Measurements from ENCODE around the gene STXBP1. TPM values are rescaled to one million over a fixed set of nuclear protein-coding genes. Genes with fewer than 3 reads are reported as not detected.

STXBP1 gene
- total and polyA plus RNA-seq, 9 of the 15 experiments (the other 6 are each of a cell fraction or from before 2014, with no cell fraction given), result 4.6 to 35.1 (median 9.7) TPM

GRCh38 chr9:127734747-127735529 lies 122.9 kb downstream of the STXBP1 start, which contains the start of gene TOR2A (continued):
- TF ChIP-seq ZNF655 (CRISPR knock-in tag; IDR thresholded peaks at IDR 0.05), result no peak
- peak; percentile 96 to 98 (median 98) for TF ChIP-seq CTCF (IDR thresholded peaks at IDR 0.05 in 2 of 3, conservative IDR thresholded peaks at IDR 0.05 in 1 of 3; ENCODE audit: insufficient read depth in 2 of 3, low read depth in 1 of 3, low read length in 3 of 3)
- TF ChIP-seq CTBP1 (IDR thresholded peaks at IDR 0.05; ENCODE audit: borderline replicate concordance), result peak; percentile 79; the same call in 1 of the 2 replicates
- peak; percentile 96 for TF ChIP-seq RBM22 (IDR thresholded peaks at IDR 0.05; ENCODE audit: low read depth, low read length, poor library complexity, severe bottlenecking)
- TF ChIP-seq ZSCAN32 (CRISPR knock-in tag; IDR thresholded peaks at IDR 0.05), result no peak
- TF ChIP-seq E2F1 (CRISPR knock-in tag; IDR thresholded peaks at IDR 0.05), result peak; percentile 65
- no peak for TF ChIP-seq SFPQ (IDR thresholded peaks at IDR 0.05; ENCODE audit: low read depth, low read length)
- TF ChIP-seq ZBED1 (IDR thresholded peaks at IDR 0.05), result no peak
- peak; percentile 47 for TF ChIP-seq HMGN3 (IDR thresholded peaks at IDR 0.05; ENCODE audit: borderline replicate concordance, extremely low read depth, insufficient read length, low read depth, low read length)
- TF ChIP-seq MTA3 (IDR thresholded peaks at IDR 0.05; ENCODE audit: borderline replicate concordance), result peak; percentile 51; the same call in 1 of the 2 replicates
- no peak for TF ChIP-seq MBD1 (CRISPR knock-in tag; IDR thresholded peaks at IDR 0.05)
- no peak for TF ChIP-seq CBX3 (IDR thresholded peaks at IDR 0.05; ENCODE audit: borderline replicate concordance in 1 of 2, low read length in 2 of 2)
- TF ChIP-seq SMAD4 (CRISPR knock-in tag; conservative IDR thresholded peaks at IDR 0.05), result peak; percentile 75
- no peak for TF ChIP-seq ZNF586 (CRISPR knock-in tag; conservative IDR thresholded peaks at IDR 0.05)
- TF ChIP-seq JUN (IDR thresholded peaks at IDR 0.05; ENCODE audit: borderline replicate concordance, low read depth, low read length), result peak; percentile 9; the same call in 1 of the 2 replicates
- peak; percentile 81; the same call in 1 of the 2 replicates for TF ChIP-seq JUN (CRISPR knock-in tag; IDR thresholded peaks at IDR 0.05; ENCODE audit: borderline replicate concordance)
- TF ChIP-seq NR2C2 (CRISPR knock-in tag; IDR thresholded peaks at IDR 0.05), result peak; percentile 65; the same call in 1 of the 2 replicates
- TF ChIP-seq NR2C2 (tag; IDR thresholded peaks at IDR 0.05), result peak; percentile 85; the same call in 1 of the 2 replicates

Measured in K562 (cell line).